NCI-H146 treated with DMSO at 0.1 percent for 48 hours (cell line): ENCODE results near the gene QSER1.
A peak's percentile ranks its signal among the peaks of the same experiment; 100 is the strongest.
"Not testable (repeated sequence)": the region's sequence is repeated elsewhere in the genome, so short reads cannot be mapped to it uniquely, and the experiment has no call there.

ENCODE experiments used
- DNase-seq: peaks from one replicate; lab custom pipeline; 2025; ENCODE audit not compliant: unreplicated experiment; lab: John Stamatoyannopoulos, UW

Gene QSER1

DNA sequence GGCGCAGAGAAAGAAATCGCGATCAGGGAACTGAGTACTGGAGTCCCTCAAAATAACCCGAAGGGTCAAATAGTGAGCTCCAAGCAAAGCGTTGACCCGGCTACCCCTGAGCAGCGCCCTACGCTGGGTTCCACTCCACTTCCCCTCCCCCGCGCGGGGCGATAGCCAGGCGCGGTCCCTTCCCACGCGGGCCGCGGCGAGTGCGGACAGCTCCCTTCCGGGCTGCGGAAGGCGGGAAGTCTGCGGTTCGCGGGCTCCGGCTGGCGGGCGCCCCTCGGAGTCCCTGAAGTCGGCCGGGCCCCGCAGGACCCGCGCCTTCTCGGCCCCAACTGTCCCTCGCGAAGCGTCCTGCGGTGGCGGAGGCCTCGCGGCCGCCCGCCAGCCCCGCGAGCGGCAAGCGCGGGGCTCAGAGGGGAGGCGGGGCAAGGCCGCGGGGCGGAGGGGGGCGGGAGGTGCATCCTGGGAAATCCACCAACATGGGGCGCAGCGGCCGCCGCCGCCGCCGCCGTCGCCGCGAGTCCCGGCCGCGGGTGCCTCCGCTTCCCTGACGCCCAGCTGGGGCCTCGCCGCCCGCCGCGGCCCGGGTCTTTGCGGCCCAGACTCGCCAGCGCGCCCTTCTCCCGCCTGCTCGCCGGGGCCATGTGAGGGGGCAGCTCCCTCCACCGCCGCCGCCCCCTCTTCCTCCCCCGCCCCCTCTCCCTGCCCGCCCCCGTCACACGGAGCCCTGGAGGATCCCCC lies at the start of gene QSER1:
Gene QSER1, plus strand, starts transcription at position 457 of the 738 bp plus-strand sequence. CDS start 315 bp downstream, outside the sequence.
- DNase-seq, result peak; percentile 41

DNA sequence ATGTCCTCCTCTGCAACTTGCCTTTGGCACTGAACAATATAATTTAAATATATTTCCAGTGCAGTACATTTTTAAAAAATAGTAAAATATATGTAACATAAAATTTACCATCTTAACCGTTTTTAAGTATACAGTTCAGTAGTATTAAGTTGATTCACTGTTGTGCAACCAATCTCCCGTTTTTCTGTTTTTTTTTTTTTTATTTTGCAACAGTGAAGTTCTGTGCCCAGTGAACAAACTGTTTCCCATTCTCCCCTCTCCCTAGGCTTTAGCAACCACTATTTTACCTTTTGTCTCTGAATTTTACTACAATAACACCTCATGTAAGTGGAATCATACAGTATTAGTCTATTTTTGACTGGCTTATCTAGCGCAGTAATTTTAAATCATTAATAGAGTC lies 49.1 kb upstream of the QSER1 start:
- DNase-seq, result no peak

DNA sequence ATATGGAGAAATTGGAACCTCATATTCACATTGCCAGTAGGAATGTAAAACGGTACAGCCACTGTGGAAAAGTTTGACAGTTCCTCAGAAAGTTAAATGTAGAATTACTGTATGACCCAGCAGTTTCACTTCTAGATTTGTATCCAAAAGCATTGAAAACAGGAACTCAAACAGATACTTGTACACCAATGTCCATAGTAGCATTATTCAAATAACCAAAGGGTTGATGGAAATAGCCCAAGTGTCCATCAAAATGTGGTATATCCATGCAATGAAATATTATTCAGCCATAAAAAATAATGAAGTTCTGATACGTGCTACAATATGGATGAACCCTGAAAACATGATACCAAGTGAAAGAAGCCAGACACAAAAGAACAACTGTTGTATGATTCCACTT lies 45.1 kb upstream of the QSER1 start:
- DNase-seq, result no peak

DNA sequence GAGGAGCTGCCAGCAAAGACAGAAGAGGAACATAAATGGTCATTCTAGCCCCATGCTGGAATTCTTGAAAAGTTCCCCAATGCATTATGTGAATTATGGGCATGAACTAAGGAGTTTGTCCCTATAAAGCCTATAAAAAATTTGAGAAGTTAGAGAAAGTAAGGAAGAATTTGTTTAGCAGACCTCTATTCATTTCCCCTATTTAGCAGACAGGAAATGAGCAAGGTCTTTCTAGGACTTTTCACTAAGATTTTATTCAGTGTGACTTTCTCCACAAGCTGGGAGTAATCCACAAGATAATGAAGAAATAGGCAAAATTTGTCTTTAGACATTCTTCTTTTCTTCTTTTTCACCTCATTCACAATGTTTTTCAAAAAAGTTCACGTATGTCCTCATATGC lies 42.9 kb upstream of the QSER1 start:
- DNase-seq, result no peak

DNA sequence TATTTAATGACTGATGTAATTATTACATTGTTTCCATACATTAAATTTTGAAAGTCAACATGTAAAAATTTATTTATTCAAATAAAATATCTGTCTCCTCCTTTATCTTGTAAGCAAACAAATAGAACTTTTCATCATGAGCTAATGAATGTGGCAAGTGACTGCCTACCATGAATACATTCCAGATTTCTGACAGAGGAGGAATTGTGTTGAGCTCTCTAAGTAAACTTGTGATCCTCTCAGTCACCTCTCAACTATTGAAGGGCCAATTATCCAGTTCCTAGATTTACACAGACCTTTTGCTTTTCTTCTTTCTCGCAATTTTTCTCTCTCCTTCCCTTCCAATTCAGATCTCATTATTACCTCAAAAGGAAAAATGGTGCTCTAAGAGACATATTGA lies 41.4 kb upstream of the QSER1 start:
- DNase-seq, result no peak

DNA sequence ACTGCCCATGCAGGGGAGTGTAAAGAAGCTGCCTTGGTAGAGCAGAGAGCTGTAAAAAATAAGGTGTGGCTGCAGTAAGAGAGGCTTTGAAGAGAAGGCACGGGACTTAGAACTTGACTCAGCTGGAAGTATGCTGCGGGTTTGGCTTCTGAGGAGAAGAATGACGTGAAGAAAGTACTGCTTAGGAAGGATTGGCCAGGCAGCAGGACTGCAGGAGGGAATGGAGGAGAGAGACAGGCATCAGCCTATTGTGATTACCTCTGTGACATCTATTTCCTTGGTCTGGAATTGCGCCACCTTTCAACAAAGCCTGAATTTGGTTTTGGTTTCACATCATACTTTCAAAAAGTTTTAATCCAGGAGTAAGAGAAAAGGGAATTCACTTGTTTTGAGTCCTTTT lies 40.4 kb upstream of the QSER1 start:
- no peak for DNase-seq

DNA sequence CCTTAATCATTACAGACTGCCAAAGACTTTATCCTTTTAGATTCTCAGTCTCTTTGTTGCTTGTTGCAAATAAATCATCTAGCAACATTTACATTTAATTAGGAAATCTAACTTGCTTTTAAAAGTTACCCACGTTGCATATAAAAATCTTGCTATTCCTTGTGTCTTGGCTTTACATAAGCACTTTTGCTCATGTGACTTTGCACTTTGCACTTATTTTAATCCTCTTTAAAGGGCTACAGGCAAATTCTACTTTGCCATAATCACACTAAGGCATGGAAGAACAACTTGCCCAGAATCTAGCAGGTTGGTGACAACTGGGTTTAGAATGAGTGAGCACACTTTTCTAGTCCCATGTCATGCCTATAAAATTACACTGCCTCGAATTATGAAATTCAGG lies 37.0 kb upstream of the QSER1 start:
- DNase-seq, result no peak

DNA sequence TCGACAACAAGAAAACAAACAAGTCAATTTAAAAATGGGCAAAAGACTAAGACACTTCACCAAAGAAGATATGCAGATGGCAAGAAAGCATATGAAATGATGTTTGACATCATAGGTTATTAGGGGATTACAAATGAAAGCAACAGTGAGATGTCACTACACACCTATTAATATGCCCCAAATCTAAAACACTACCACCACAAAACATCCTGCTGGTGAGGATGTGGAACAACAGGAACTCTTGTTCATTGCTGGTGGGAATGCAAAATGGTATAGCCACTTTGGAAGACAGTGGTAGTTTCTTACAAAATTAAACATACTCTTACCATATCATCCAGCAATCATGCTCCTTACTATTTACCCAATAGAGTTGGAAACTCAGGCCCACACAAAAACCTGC lies 33.9 kb upstream of the QSER1 start:
- DNase-seq, result no peak

DNA sequence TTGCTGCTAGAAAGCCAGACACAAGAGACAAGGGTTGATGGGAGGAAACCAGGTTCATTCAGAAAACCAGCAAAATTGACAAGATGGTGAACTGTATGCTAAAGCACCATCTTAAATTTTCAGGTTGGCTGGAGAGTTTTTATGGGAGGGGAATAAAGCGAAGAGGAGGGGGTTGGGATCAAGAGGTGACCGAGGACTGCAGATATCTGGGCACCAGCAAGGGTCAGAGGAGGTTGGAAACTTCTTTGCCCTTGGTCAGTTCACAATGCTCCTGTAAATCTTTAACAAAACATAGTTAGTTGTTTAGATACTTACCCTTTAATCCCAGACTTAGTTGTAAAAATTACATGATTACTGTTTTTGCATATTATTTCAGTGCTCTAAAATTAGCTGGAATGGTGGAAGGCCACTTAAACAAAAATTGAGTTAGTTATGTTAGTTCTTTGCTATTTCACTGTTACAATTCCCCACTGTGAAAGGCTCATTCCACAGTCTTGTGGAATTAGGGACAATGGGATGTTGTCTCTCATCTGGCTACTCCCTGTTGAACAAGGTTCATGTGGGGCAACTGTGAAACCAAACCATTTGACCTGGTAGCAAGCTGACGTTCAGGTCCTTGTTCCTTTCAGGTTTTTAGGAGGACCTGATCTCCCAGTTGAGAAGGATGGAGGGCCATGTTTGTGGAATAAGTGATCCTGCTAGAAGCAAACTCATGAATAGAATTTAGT lies 30.6 kb upstream of the QSER1 start:
- no peak for DNase-seq

DNA sequence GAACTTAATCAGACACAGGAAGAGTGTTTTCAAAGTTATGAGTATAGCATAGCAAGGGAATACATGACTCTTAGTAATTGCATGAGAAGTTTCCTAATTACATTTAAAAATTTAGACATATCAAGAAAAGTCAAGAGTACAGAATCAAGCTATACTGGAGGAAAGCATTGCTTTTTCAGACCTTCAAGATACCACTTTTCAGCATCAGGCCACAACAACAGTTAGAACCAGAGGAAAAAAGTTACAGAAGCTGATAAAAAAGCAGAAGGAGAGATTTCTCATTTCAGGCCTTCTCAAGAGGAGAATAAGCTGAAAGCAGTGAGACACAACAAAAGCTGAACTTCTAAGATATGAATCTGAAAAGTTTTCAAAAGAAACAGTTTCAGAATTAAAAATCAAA lies 28.1 kb upstream of the QSER1 start:
- no peak for DNase-seq

DNA sequence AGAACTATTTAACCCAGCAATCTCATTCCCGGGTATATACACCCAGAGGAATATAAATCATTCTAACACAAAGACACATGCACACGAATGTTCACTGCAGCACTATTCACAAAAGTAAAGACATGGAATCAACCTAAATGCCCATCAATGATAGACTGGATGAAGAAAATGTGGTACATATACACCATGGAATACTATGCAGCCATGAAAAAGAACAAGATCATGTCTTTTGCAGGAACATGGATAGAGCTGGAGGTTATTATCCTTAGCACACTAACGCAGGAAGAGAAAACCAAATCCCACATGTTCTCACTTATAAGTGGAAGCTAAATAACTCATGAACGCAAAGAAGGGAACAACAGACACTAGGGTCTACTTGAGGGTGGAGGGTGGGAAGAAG lies 23.9 kb upstream of the QSER1 start:
- DNase-seq, result not testable (repeated sequence)

DNA sequence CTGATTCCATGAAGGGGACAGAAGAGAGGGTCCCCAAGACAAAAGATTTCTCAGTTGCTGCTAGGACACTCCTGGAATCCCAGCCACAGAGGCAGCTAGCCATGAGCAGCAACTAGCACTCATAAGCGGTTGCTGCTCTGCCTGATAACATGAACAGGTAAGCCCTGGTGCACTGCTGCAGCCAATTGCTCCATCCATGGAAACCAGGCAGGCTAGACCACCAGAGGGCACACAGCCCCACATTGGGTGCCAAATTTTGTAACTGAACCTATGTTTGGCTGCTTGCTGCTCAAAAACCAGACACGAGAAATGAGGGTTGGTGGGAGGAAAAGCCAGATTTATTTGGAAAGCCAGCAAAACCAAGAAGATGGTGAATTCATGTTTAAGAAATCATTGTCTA lies 21.9 kb upstream of the QSER1 start:
- DNase-seq, result no peak

DNA sequence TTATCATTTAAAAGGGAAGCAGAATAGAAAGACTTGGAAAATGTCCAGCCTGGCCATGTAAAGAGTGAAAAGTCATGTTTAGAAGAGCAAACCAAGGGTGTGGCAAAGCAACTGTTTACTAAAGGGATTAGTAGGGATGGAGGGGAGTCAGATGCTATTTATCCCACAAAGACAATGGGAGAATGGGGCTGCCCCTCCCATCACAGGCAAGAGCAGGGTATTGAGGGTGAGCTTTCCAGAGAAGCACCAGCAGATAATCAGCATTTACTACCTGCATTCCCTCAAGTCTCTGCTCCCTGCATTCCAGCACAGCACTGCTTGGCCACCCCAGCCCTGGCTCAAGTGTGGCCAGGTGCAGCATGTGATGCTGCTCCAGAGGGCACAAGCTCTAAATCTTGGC lies 18.5 kb upstream of the QSER1 start:
- no peak for DNase-seq

DNA sequence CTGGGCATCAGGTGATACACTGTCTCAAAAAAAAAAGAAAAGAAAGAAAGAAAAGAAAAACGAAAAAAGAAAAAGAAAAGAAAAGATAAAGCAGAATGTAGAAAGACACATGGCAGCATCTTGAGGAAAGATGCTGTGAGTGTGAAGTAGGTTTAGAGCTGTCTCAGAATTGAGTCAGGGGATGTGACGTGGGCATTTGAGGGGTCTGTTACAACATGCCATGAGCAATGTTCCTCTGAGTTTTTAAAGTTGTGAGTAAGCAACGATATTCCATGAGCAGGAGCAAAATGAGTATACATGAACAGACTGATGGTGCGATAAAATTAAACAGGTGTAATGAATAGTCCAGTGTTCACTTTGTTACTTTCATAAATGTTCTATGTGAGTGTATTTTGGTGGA lies 11.3 kb upstream of the QSER1 start:
- DNase-seq, result no peak

DNA sequence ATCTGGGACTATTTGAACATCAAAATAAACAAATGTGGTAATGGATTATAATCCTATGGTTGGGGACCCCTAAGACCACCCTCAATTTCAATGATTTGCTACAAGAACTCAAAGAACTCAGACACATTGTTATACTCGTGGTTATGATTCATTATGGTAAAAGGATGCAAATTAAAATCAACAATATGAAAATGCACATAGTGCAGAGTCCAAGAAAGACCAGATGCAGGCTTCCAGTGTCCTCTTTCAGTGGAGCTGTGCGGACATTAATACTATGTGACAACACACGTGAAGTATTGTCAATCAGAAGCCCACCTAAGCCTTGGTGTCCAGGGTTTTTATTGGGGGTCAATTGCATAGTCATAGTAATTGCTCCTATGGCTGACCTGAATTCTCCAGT lies 9.2 kb upstream of the QSER1 start:
- DNase-seq, result no peak

DNA sequence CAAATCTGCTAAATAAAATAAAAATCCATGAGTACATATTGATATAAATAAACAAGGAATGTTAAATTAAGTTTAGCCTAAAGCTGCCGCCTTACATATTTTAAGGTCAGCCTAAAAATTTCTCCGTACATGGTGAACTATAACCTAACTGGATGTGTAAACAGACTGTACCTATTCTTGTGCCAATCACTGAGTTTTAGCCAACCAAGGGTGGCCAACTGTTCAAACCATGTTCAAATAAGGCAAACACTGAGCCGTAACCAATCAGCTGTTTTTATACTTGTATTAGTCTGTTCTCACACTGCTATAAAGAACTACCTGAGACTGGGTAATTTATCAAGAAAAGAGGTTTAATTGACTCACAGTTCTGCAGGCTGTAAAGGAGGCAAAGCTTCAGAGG lies 8.6 kb upstream of the QSER1 start:
- DNase-seq, result no peak

DNA sequence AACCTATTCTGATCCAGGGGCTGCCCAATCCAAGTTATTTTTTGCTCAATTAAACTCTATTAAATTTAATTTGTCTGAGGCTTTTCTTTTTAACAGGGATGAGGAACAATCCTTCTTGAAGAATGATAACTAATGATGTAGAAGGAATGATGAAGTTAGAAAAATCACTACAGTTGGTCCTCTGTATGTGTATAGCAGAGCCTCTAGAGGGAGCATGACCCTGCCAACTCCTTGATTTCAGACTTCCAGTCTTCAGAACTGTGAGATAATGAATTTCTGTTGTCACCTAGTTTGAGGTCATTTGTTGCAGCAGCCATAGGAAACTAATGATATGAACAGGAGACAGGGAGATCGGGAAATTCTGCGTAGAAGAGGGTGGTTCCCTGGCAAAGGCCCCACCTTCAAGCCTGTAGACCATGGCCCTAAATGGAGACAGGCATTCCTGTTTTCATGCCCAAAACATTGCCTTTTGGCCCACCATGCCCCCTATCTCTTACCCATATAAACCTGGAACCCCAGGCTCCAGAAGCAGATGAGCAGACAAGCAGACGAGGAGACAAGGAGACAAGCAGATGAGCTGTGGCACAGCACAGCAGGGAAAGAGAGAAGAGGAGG lies 7.7 kb upstream of the QSER1 start:
- no peak for DNase-seq

DNA sequence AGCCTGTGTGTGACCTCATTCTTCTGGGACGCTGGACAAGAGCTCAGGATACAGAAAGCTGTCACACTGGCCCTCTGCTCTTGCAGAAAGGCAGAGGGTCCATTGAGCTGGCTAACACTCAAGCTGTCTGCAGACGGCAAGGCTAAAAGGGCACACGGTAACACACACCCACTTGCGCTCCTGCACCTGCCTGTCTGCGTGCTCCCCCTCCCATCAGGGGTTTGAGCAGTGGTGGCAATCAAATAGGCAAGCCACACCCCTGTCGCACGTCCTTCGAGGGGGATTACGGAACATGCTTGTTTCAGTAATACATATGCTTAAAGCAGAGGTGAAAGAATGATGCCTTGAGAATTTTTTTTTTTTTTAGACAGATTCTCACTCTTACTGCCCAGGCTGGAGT lies 7.1 kb upstream of the QSER1 start:
- DNase-seq, result peak; percentile 5

DNA sequence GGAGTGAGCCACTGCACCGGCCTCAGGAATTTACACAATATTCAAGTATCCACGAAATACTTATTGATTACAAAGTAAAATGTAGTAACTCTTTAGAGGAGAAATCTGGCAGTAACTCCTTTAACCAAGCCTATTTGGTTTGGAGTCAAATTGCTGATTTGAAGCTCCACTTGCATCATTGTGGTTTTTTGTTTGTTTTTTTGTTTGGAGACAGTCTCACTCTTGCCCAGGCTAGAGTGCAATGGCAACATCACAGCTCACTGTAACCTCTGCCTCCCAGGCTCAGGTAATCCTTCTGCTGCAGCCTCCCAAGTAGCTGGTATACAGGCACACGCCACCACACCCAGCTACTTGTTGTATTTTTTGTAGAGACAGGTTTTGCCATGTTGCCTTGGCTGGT lies 6.4 kb upstream of the QSER1 start:
- no peak for DNase-seq

DNA sequence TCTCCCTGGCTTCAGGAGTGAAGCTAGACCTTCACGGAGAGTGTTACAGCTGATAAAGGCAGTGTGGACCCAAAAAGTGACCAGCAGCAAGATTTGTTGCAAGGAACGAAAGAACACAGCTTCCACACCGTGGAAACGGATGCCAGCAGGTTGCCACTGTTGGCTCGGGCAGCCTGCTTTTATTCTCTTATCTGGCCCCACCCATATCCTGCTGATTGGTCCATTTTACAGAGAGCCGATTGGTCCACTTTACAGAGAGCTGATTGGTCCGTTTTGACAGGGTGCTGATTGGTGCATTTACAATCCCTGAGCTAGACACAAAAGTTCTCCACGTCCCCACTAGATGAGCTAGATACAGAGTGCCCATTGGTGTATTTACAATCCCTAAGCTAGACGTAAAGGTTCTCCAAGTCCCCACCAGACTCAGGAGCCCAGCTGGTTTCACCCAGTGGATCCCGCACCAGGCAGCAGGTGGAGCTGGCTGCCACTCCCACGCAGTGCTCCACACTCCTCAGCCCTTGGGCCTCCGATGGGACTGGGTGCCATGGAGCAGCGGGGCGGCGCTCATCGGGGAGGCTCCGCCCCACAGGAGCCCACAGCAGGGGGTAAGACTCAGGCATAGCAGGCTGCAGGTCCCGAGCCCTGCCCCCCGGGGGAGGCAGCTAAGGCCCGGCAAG lies 4.8 kb upstream of the QSER1 start:
- not testable (repeated sequence) for DNase-seq

DNA sequence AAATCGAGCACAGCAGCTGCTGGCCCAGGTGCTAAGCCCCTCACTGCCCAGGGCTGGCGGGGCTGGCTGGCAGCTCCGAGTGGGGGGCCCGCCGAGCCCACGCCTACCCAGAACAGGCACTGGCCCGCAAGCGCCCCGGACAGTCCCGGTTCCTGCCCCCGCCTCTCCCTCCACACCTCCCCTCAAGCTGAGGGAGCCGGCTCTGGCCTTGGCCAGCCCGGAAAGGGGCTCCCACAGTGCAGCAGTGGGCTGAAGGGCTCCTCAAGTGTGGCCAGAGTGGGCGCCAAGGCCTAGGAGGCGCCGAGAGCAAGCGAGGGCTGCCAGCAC lies 4.3 kb upstream of the QSER1 start:
- DNase-seq, result not testable (repeated sequence)

DNA sequence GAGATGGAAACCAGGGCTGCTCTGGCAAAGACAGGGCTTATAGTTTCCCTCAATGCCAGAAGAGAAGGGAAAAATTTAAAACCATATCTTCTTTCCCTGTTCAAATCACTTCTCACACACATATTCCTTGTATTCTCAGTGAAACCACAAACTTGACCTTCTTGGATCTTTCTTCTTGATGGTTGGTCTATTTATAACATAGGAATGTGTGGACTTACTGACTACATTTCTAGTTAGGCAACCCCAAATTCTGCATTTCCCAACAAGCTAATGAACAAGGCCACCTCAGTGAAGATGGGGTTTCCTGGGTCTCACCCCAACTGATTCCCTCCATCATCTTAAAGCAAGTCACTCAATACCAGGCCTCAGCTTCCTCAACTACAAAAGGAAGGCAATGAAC lies 3.8 kb upstream of the QSER1 start:
- DNase-seq, result no peak
